Spinal cord (tissue), 10 donors: Measurements from ENCODE around the gene STARD4. TPM values are rescaled to one million over a fixed set of nuclear protein-coding genes. Genes with fewer than 3 reads are reported as not detected.

Experiments
- DNase-seq, 6 donors: peaks; one replicate each; pipeline versions ENCODE4 v3.0.0 to v3.0.0-alpha.2; 2013 to 2015; ENCODE audit warnings: low spot score in 6 of 6, low read depth in 4 of 6
- H3K27ac ChIP-seq: one replicate; pipeline ENCODE4 v1.5.1; 2013; ENCODE audit warnings: low read depth, low read length, control low read depth
- H3K27me3 ChIP-seq: one replicate; pipeline ENCODE4 v1.6.1; 2013; ENCODE audit warnings: low read length; ENCODE audit not compliant: control insufficient read depth, insufficient read depth
- H3K36me3 ChIP-seq: one replicate; pipeline ENCODE4 v1.6.1; 2013; ENCODE audit warnings: low read length; ENCODE audit not compliant: control insufficient read depth, insufficient read depth
- H3K4me1 ChIP-seq: one replicate; pipeline ENCODE4 v1.6.1; 2013; ENCODE audit warnings: low read length; ENCODE audit not compliant: control insufficient read depth, insufficient read depth
- H3K4me3 ChIP-seq: one replicate; pipeline ENCODE4 v1.5.1; 2013; ENCODE audit warnings: low read depth, low read length, control low read depth
- H3K9me3 ChIP-seq: one replicate; pipeline ENCODE4 v1.6.1; 2013; ENCODE audit warnings: low read length; ENCODE audit not compliant: control insufficient read depth, insufficient read depth
- WGBS: methylation state at CpG from one replicate; pipeline ENCODE4 v1.1.5; 2013; ENCODE audit warnings: missing lambda C conversion rate; ENCODE audit not compliant: insufficient coverage; 5-methylcytosine and 5-hydroxymethylcytosine counted together
- long read RNA-seq, 4 donors: transcript quantifications; one replicate each; lab custom pipeline, GENCODE V29; 2026
- polyA plus RNA-seq, 2 donors: library from polyadenylated mRNA; unstranded; fragments of 120-200 nt; gene quantifications; one replicate each; pipeline ENCODE4 v1.2.1, GENCODE V29; 2013; ENCODE audit not compliant: insufficient read length in 2 of 2
- total RNA-seq, 2 donors: library from RNA; depleted of rRNA in 1 of 2; stranded (reverse); fragments of 120-200 nt in 1 of 2; fragments of >200 nt in 1 of 2; gene quantifications; one replicate each; pipeline versions ENCODE4 v1.2.3 to v1.2.4, GENCODE V29; 2013 to 2014
- donor health status: healthy.

Gene STARD4, protein sequence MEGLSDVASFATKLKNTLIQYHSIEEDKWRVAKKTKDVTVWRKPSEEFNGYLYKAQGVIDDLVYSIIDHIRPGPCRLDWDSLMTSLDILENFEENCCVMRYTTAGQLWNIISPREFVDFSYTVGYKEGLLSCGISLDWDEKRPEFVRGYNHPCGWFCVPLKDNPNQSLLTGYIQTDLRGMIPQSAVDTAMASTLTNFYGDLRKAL
- 10 to 100 TPM; 48.7 to 97.6 TPM for total RNA-seq
- 10 to 100 TPM; 36.2 to 52.9 TPM for polyA plus RNA-seq
- long read RNA-seq, donor 1, full-length matches to known transcripts: 7 of 7 reads
- long read RNA-seq, donor 1, partial matches to known transcripts: 0 of 7 reads
- long read RNA-seq, donor 1, other reads (novel, unspliced or antisense): 0 of 7 reads
- long read RNA-seq, donor 2, full-length matches to known transcripts: 4 of 4 reads
- long read RNA-seq, donor 2, partial matches to known transcripts: 0 of 4 reads
- long read RNA-seq, donor 2, other reads (novel, unspliced or antisense): 0 of 4 reads
- long read RNA-seq, donor 3, partial matches to known transcripts: 0 of 3 reads
- long read RNA-seq, donor 3, other reads (novel, unspliced or antisense): 0 of 3 reads
- long read RNA-seq, donor 4, partial matches to known transcripts: 0 of 9 reads
- long read RNA-seq, donor 4, other reads (novel, unspliced or antisense): 0 of 9 reads

DNA sequence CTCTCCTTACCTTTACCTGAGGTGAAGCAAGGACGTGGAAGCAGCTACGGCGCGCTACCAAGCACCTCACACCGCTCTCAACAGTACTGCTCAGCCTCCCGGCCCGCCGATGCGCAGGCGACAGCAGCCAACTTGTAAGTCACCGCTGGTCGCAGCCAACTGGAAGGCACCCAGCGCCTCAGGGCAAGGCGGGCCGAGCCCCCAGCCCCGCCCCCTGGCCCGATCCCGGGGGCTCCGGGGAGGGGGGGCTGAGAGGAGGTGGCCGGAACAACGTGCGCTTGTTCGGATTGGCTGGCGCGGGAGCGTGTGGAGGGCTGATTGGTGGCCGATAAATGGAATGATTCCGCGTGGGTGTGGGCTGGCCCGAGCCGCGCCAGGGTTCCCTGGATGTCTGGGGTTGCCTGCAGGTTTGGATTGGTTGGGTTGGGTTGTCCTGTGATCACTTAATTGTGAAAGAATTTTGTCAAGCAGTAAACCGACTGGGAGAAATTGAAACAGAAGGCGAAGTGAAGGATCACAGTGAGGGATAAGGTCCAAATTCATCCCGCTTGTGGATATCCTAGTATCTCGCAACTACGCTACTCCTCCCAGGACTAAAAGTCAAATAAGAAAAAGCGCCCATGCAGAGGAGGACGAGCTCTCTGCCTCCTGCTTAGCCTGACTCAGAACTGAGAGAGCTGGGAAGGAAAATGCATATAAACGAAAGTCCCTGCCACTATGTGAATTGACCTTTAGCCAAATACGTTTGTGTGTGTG is at the start of gene STARD4:
TSS of gene STARD4 (minus strand) at position 161 of the 756 bp plus-strand sequence. CDS start 5,102 bp downstream, outside the sequence.
- WGBS: 0% methylated on average over 36 of the region's 41 CpGs
- DNase-seq: peak; percentile 89 to 99 (median 94)

DNA sequence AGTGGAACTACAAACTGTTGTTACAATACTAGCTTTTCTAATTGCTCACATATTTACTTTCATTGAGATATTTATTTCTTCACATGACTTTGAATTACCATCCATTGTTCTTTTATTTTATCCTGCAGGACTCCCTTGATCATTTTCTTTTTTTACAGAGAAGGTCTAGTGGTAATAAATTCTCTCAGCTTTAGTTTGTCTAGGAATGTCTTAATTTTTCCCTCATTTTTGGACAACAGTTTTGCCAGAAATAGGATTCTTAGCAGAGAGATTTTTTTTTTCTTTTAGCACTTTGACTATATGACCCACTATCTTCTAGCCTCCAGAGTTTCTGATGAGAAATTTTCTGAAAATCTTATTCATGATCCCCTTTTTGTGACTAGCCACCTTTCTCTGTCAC is 47.3 kb upstream of the STARD4 start:
- Histone ChIP-seq H3K27ac (no peak overlapping the region), H3K36me3 (no peaks in the 10 kb centered on the region), H3K27me3 (no peaks in the 10 kb centered on the region), H3K4me3 (no peak overlapping the region), H3K9me3 (peaks cover 3% of the 10 kb centered on the region), H3K4me1 (no peaks in the 10 kb centered on the region)
- DNase-seq: no peak

More for the DNA sequence above, at the start of gene STARD4:
- Histone ChIP-seq H3K9me3 (no peaks in the 10 kb centered on the region), H3K4me3 (peak within 1 kb of the TSS; percentile 95), H3K4me1 (peaks cover 6% of the 10 kb centered on the region), H3K27me3 (no peaks in the 10 kb centered on the region), H3K27ac (peak within 1 kb of the TSS; percentile 95), H3K36me3 (no peaks in the 10 kb centered on the region)

DNA sequence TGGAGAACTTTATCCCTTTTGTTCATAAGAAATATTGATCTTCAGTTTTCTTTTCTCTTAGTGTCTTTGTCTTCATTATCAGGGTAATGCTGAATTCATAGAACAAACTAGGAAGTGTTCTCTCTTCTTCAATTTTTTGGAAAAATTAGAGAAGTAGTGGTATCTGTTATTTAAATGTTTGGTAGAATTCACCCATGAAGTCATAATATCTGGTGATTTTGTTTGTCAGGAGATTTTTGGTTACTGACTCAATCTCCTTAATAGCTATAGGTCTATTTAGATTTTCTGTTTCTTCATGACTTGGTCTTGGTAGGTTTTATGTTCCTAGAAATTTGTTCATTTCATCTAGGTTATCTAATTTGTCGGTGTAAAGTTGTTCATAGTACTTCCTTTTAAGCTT is 45.4 kb upstream of the STARD4 start:
- no peaks in the 10 kb centered on the region for H3K27me3 ChIP-seq
- no peaks in the 10 kb centered on the region for H3K4me1 ChIP-seq
- peaks cover 3% of the 10 kb centered on the region for H3K9me3 ChIP-seq
- WGBS: no CpG with 5 or more reads among the region's 1 CpG
- no peak overlapping the region for H3K4me3 ChIP-seq
- DNase-seq: no peak
- no peak overlapping the region for H3K27ac ChIP-seq
- no peaks in the 10 kb centered on the region for H3K36me3 ChIP-seq

DNA sequence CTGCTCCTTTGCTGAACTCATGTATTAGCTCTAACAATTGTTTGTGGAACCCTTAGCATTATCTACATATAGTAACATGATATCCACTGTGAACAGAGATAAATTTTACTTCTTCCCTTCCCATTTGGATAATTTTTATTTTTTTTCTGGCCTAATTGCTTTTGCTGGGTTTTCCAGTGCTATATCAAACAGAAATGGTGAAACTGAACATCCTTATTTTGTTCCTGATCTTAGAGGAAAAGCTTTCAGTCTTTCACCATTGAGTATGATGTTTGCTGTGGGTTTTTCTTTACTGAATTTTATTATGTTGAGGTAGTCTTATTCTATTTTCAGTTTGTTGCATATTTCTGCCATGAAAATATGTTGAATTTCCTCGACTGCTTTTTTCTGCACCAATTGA is 44.8 kb upstream of the STARD4 start:
- WGBS: no CpG with 5 or more reads among the region's 1 CpG
- H3K4me1 ChIP-seq: no peaks in the 10 kb centered on the region
- no peak for DNase-seq

DNA sequence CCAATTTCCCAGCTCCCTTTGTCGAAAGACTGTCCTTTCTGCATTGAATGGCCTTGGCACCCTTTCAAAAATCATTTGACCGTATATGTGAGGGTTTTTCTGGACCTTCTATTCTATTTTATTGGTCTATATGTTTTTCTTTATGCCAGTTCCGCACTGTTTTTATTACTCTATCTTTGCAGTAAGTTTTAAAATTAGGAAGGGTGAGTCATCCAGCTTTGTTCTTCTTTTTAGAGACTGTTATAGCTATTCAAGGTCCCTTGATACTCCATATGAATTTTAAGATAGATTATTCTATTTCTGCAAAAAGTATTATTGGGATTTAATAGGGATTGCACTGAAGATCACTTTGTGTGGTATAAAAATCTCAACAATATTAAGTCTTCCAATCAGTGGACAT is 44.2 kb upstream of the STARD4 start:
- Histone ChIP-seq H3K4me1 (no peaks in the 10 kb centered on the region), H3K9me3 (peaks cover 3% of the 10 kb centered on the region), H3K27me3 (no peaks in the 10 kb centered on the region), H3K36me3 (no peaks in the 10 kb centered on the region), H3K4me3 (no peak overlapping the region), H3K27ac (no peak overlapping the region)
- no CpG with 5 or more reads among the region's 3 CpGs for WGBS
- DNase-seq: no peak

More for the DNA sequence above, 44.8 kb upstream of the STARD4 start:
- Histone ChIP-seq H3K9me3 (peaks cover 3% of the 10 kb centered on the region), H3K4me3 (no peak overlapping the region), H3K36me3 (no peaks in the 10 kb centered on the region), H3K27ac (no peak overlapping the region), H3K27me3 (no peaks in the 10 kb centered on the region)

DNA sequence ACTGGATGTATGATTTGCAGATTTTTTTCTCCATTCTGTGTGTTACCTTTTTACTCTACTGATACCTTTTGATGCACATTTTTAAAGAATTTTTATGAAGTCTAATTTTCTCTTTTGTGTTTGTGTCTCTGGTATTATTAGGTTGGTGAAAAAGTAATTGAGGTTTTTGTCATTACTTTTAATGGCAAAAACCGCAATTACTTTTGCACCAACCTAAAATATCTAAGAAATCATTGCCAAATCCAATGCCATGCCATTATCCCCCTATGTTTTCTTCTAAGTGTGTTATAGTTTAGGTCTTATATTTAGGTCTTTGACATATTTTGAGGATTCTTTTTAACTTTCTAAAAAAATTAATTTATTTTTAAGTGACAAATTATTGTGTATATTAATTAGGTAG is 43.4 kb upstream of the STARD4 start:
- no peak for DNase-seq
- no peaks in the 10 kb centered on the region for H3K4me1 ChIP-seq
- peaks cover 3% of the 10 kb centered on the region for H3K9me3 ChIP-seq
- no peaks in the 10 kb centered on the region for H3K36me3 ChIP-seq
- H3K27me3 ChIP-seq: no peaks in the 10 kb centered on the region
- H3K27ac ChIP-seq: no peak overlapping the region
- WGBS: no CpG with 5 or more reads among the region's 1 CpG
- H3K4me3 ChIP-seq: no peak overlapping the region

DNA sequence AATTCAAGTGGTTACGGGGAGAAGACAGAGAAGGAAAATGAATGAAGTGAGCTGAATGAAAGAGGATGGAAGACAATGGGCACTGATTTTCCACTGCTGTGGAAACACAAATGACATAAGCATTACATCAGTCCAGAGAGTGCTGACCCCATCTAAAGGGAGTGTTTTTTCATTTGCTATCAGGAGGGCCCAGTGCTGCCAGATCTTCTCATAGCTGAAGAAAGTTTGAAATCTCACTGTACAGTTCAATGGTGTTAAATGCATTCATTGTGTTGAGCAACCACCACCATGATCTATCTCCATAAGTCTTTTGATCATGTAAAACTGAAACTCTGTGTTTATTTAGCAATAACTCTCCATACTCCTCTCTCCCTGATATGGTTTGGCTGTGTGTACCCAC is 41.5 kb upstream of the STARD4 start:
- Histone ChIP-seq H3K36me3 (no peaks in the 10 kb centered on the region), H3K4me3 (no peak overlapping the region), H3K4me1 (no peaks in the 10 kb centered on the region), H3K27ac (no peak overlapping the region), H3K9me3 (no peaks in the 10 kb centered on the region), H3K27me3 (no peaks in the 10 kb centered on the region)
- WGBS: 80% methylated on average over 1 of the region's 1 CpG
- no peak for DNase-seq

DNA sequence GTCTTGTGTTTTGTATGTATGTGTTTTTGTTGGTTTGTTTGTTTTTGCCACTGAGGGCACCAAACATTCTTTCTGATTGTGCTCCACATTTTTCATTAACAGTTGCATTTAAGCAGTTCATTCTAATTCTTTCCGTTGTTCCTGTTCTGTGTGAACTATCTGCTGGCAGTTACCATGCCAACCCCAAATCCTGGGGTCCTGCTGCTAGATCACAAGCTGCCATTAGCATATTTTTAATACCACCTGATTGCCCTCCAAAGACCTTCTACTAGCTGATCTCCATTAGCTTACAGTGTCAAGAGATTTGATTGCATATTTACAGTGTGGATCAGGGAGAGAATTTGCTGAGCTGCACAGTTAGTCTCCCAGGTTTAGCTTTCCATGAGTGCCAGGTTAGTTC is 40.6 kb upstream of the STARD4 start:
- peak in 2 of 6 donors; percentile 43 to 85 for DNase-seq
- Histone ChIP-seq H3K36me3 (no peaks in the 10 kb centered on the region), H3K4me1 (no peaks in the 10 kb centered on the region), H3K27me3 (no peaks in the 10 kb centered on the region), H3K9me3 (no peaks in the 10 kb centered on the region), H3K27ac (no peak overlapping the region), H3K4me3 (no peak overlapping the region)
- WGBS: 24% methylated on average over 1 of the region's 1 CpG

DNA sequence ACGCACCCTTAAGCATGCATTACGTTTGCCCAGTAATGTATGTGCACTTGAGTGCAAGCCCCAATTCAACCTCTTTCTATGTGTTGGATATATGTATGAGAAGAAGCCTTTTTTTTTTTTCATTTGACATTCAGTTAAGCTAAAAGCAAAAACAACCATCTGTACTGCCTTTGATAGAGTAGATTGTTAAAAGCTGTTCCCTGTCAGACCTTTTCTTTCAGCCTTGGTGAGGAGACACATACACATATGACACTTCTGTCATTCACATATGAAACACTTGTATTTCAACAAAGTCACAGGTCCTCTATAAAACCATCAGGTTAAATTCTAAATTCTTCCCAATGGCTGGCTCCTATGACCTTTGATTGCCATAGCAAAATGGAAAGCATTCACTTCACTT is 40.2 kb upstream of the STARD4 start:
- 75% methylated on average over 1 of the region's 2 CpGs for WGBS
- Histone ChIP-seq H3K27ac (peak overlapping the region; percentile 1), H3K4me3 (no peak overlapping the region), H3K36me3 (no peaks in the 10 kb centered on the region), H3K4me1 (no peaks in the 10 kb centered on the region), H3K27me3 (no peaks in the 10 kb centered on the region), H3K9me3 (no peaks in the 10 kb centered on the region)
- DNase-seq: peak in 2 of 6 donors; percentile 41 to 68
